Activated CD8-positive, alpha-beta T cell treated with anti-CD3 and anti-CD28 coated beads, Interleukin-2, amount 10 ng/mL, durations not matched to agents 7 days and 5 days (primary cell): ENCODE data around the gene TM9SF2. TPM values are rescaled to one million over a fixed set of nuclear protein-coding genes. Genes with fewer than 3 reads are reported as not detected.

Source experiments
- ATAC-seq: fragments of 150-1000 bp; cut with Tn5 transposase; one replicate; pipeline ENCODE4 v1.10.0; 2021; ENCODE audit warnings: moderate library complexity
- CTCF ChIA-PET: fragments of 350-600 bp; sonication (Branson Sonifier 250); formaldehyde crosslinking; loops from one replicate; lab custom pipeline; 2021; ENCODE audit warnings: antibody characterized with exemption; lab: Charles Lee
- POLR2A ChIA-PET: fragments of 350-600 bp; sonication (Branson Sonifier 250); formaldehyde crosslinking; loops from one replicate; lab custom pipeline; 2021; ENCODE audit warnings: antibody characterized with exemption; lab: Charles Lee
- DNase-seq: peaks from one replicate; pipeline ENCODE4 v3.0.0-alpha.2; 2020
- H3K27ac Mint-ChIP-seq: one replicate; pipeline ENCODE4 v1.8.0; 2021; ENCODE audit warnings: mild to moderate bottlenecking, mixed read lengths
- H3K27me3 Mint-ChIP-seq: one replicate; pipeline ENCODE4 v1.8.0; 2021; ENCODE audit warnings: low read depth, mixed read lengths
- H3K36me3 Mint-ChIP-seq: one replicate; pipeline ENCODE4 v1.8.0; 2021; ENCODE audit warnings: low read depth, mixed read lengths
- H3K4me1 Mint-ChIP-seq: one replicate; pipeline ENCODE4 v1.8.0; 2021; ENCODE audit warnings: low read depth, mixed read lengths
- H3K4me3 Mint-ChIP-seq: one replicate; pipeline ENCODE4 v1.8.0; 2021; ENCODE audit warnings: mild to moderate bottlenecking, mixed read lengths
- H3K9me3 Mint-ChIP-seq: one replicate; pipeline ENCODE4 v1.8.0; 2022; ENCODE audit warnings: mixed read lengths; ENCODE audit not compliant: insufficient read depth
- total RNA-seq, 2 experiments: library from RNA; stranded (reverse); gene quantifications; one replicate each; pipeline ENCODE4 v1.2.3, GENCODE V29; 2021

TM9SF2 gene
- total RNA-seq, 2 experiments from 2014 or later = 64.4 to 64.5 TPM

- DNase-seq = no peak
- no peak overlapping the region for H3K27ac Mint-ChIP-seq
- no peak overlapping the region for H3K4me3 Mint-ChIP-seq
- H3K27me3 Mint-ChIP-seq = peaks cover 2% of the 10 kb centered on the region
- CTCF ChIA-PET = interaction anchor here (2.1 kb wide), 1 partner anchor 11 kb away, joined by 10 read pairs; no protein-coding TSS in a partner anchor
- no peak for ATAC-seq
- H3K9me3 Mint-ChIP-seq = no peaks in the 10 kb centered on the region
- peaks cover 43% of the 10 kb centered on the region for H3K4me1 Mint-ChIP-seq
- H3K36me3 Mint-ChIP-seq = peaks cover 3% of the 10 kb centered on the region
- POLR2A ChIA-PET = no interaction called here
Observed at GRCh38 chr13:99604636-99605035, 103.4 kb downstream of the TM9SF2 start.

GRCh38 chr13:99605420-99606323 lies 104.4 kb downstream of the TM9SF2 start:
- CTCF ChIA-PET = interaction anchor here (0.6 to 2.5 kb wide), 12 partner anchors 10 to 909 kb away, joined by 3 to 17 read pairs (median 3); no protein-coding TSS in a partner anchor
- Mint-ChIP-seq H3K4me3 (peak overlapping the region; percentile 80), H3K36me3 (peaks cover 3% of the 10 kb centered on the region), H3K4me1 (peaks cover 43% of the 10 kb centered on the region), H3K27me3 (peaks cover 2% of the 10 kb centered on the region), H3K9me3 (no peaks in the 10 kb centered on the region), H3K27ac (peak overlapping the region; percentile 93)
- peak; percentile 67 for ATAC-seq
- POLR2A ChIA-PET = interaction anchor here (0.6 to 1.1 kb wide), 4 partner anchors 18 to 1065 kb away, joined by 3 to 4 read pairs (median 3); no protein-coding TSS in a partner anchor
- peak; percentile 67 for DNase-seq

- peaks cover 2% of the 10 kb centered on the region for H3K27me3 Mint-ChIP-seq
- H3K4me3 Mint-ChIP-seq = peak within 1 kb of the TSS; percentile 80
- no peaks in the 10 kb centered on the region for H3K9me3 Mint-ChIP-seq
- peaks cover 3% of the 10 kb centered on the region for H3K36me3 Mint-ChIP-seq
- CTCF ChIA-PET = interaction anchor here (0.6 to 2.5 kb wide), 12 partner anchors 9 to 909 kb away, joined by 3 to 17 read pairs (median 3); no protein-coding TSS in a partner anchor
- ATAC-seq (peak; percentile 91), DNase-seq (peak; percentile 92)
- POLR2A ChIA-PET = interaction anchor here (0.6 to 1.1 kb wide), 4 partner anchors 19 to 1065 kb away, joined by 3 to 4 read pairs (median 3); no protein-coding TSS in a partner anchor
- peaks cover 38% of the 10 kb centered on the region for H3K4me1 Mint-ChIP-seq
- peak within 1 kb of the TSS; percentile 93 for H3K27ac Mint-ChIP-seq
Observed at GRCh38 chr13:99606324-99607066, 105.2 kb downstream of the TM9SF2 start, which contains the start of gene CLYBL. Gene CLYBL, plus strand, starts transcription at chr13:99606690.

GRCh38 chr13:99608345-99608744 lies 107.1 kb downstream of the TM9SF2 start:
- ATAC-seq (no peak), DNase-seq (no peak)
- Mint-ChIP-seq H3K4me3 (no peak overlapping the region), H3K9me3 (no peaks in the 10 kb centered on the region), H3K27me3 (peaks cover 2% of the 10 kb centered on the region), H3K4me1 (peaks cover 26% of the 10 kb centered on the region), H3K27ac (no peak overlapping the region), H3K36me3 (peaks cover 3% of the 10 kb centered on the region)
- ChIA-PET CTCF (no interaction called here), POLR2A (no interaction called here)

GRCh38 chr13:99610702-99611289 lies 109.5 kb downstream of the TM9SF2 start:
- CTCF ChIA-PET = interaction anchor here (0.7 to 1.2 kb wide), 5 partner anchors 11 to 637 kb away, joined by 3 to 5 read pairs (median 3); no protein-coding TSS in a partner anchor
- H3K4me1 Mint-ChIP-seq = peaks cover 23% of the 10 kb centered on the region
- no peak overlapping the region for H3K27ac Mint-ChIP-seq
- ATAC-seq (no peak), DNase-seq (no peak)
- no peaks in the 10 kb centered on the region for H3K9me3 Mint-ChIP-seq
- peaks cover 3% of the 10 kb centered on the region for H3K36me3 Mint-ChIP-seq
- POLR2A ChIA-PET = no interaction called here
- peaks cover 3% of the 10 kb centered on the region for H3K27me3 Mint-ChIP-seq
- H3K4me3 Mint-ChIP-seq = no peak overlapping the region

Other genes starting within 250 kb of the TM9SF2 start
- 10 to 100 TPM; 16.2 to 16.6 TPM for gene GPR18, start 243.1 kb upstream of the TM9SF2 start, total RNA-seq
- gene GPR183, start 194.1 kb upstream of the TM9SF2 start, total RNA-seq = 1 to 10 TPM; 5.0 to 5.2 TPM
- gene CLYBL, start 105.2 kb downstream of the TM9SF2 start, total RNA-seq = 1 to 10 TPM; 6.0 to 8.2 TPM